ENCODE data around the gene ITGA4. TPM values are rescaled to one million over a fixed set of nuclear protein-coding genes. Genes with fewer than 3 reads are reported as not detected.

ITGA4 gene
- polyA plus RNA-seq, 1 donor (not counting 4 experiments of a cell fraction or from before 2014, with no cell fraction given) = 4.7 TPM

- Histone ChIP-seq H3K4me2 (ENCODE audit: control insufficient read depth, extremely low read depth, insufficient read depth, low read depth, low read length) (no peak overlapping the region), H3K9me1 (ENCODE audit: control insufficient read depth, extremely low read depth, insufficient read depth, low read length) (no peaks in the 10 kb centered on the region), H3K27me3 (ENCODE audit: control insufficient read depth, extremely low read depth, insufficient read depth, low read length) (no peaks in the 10 kb centered on the region), H2AFZ (ENCODE audit: control insufficient read depth, low read length) (no peak overlapping the region), H4K20me1 (ENCODE audit: control insufficient read depth, extremely low read depth, insufficient read depth, low read length) (no peaks in the 10 kb centered on the region), H3K9ac (ENCODE audit: control insufficient read depth, extremely low read depth, insufficient read depth, low read length) (no peak overlapping the region), H3K4me3 (ENCODE audit: control insufficient read depth in 2 of 3, extremely low read depth in 1 of 3, insufficient read depth in 2 of 3, low read depth in 1 of 3, low read length in 3 of 3) (no peak overlapping the region), H3K4me1 (ENCODE audit: control insufficient read depth, extremely low read depth, insufficient read depth, low read length) (peaks cover 3% of the 10 kb centered on the region), H3K27ac (ENCODE audit: control insufficient read depth, insufficient read depth, low read length) (no peak overlapping the region), H3K9me3 (ENCODE audit: control insufficient read depth, low read depth, low read length) (no peaks in the 10 kb centered on the region), H3K36me3 (ENCODE audit: control insufficient read depth in 2 of 2, extremely low read depth in 1 of 2, insufficient read depth in 2 of 2, low read length in 2 of 2) (no peaks in the 10 kb centered on the region), H3K79me2 (ENCODE audit: control insufficient read depth, insufficient read depth, low read length) (no peaks in the 10 kb centered on the region)
- TF ChIP-seq CTCF (optimal IDR thresholded peaks at IDR 0.05 in 1 of 3, IDR thresholded peaks at IDR 0.05 in 1 of 3, conservative IDR thresholded peaks at IDR 0.05 in 1 of 3; ENCODE audit: extremely low read depth in 1 of 3, insufficient read depth in 2 of 3, low read length in 3 of 3) (peak in 2 of 3 experiments; percentile 21 to 25), EZH2 (IDR thresholded peaks at IDR 0.05; ENCODE audit: low read length) (no peak)
- DNase-seq (ENCODE audit: low read depth, low spot score) (no peak), FAIRE-seq (no peak)
- dilution Hi-C loops (cut with MboI; ENCODE audit: extremely low pct_ligation_motif_present, low sequenced_read_pairs) = no loop called here
Observed at GRCh38 chr2:181570833-181571661, 113.9 kb downstream of the ITGA4 start.

- H3K4me2 ChIP-seq (ENCODE audit: control insufficient read depth, extremely low read depth, insufficient read depth, low read depth, low read length) = no peak overlapping the region
- no peak overlapping the region for H3K9ac ChIP-seq (ENCODE audit: control insufficient read depth, extremely low read depth, insufficient read depth, low read length)
- H3K27ac ChIP-seq (ENCODE audit: control insufficient read depth, insufficient read depth, low read length) = no peak overlapping the region
- H3K4me1 ChIP-seq (ENCODE audit: control insufficient read depth, extremely low read depth, insufficient read depth, low read length) = peaks cover 3% of the 10 kb centered on the region
- no peak for DNase-seq (ENCODE audit: low read depth, low spot score)
- no peaks in the 10 kb centered on the region for H3K79me2 ChIP-seq (ENCODE audit: control insufficient read depth, insufficient read depth, low read length)
- H3K4me3 ChIP-seq (ENCODE audit: control insufficient read depth in 2 of 3, extremely low read depth in 1 of 3, insufficient read depth in 2 of 3, low read depth in 1 of 3, low read length in 3 of 3) = no peak overlapping the region
- no peaks in the 10 kb centered on the region for H3K9me1 ChIP-seq (ENCODE audit: control insufficient read depth, extremely low read depth, insufficient read depth, low read length)
- H3K27me3 ChIP-seq (ENCODE audit: control insufficient read depth, extremely low read depth, insufficient read depth, low read length) = no peaks in the 10 kb centered on the region
- no peaks in the 10 kb centered on the region for H3K9me3 ChIP-seq (ENCODE audit: control insufficient read depth, low read depth, low read length)
- FAIRE-seq = no peak
- no peaks in the 10 kb centered on the region for H3K36me3 ChIP-seq (ENCODE audit: control insufficient read depth in 2 of 2, extremely low read depth in 1 of 2, insufficient read depth in 2 of 2, low read length in 2 of 2)
- H4K20me1 ChIP-seq (ENCODE audit: control insufficient read depth, extremely low read depth, insufficient read depth, low read length) = no peaks in the 10 kb centered on the region
- TF ChIP-seq CTCF (optimal IDR thresholded peaks at IDR 0.05 in 1 of 3, IDR thresholded peaks at IDR 0.05 in 1 of 3, conservative IDR thresholded peaks at IDR 0.05 in 1 of 3; ENCODE audit: extremely low read depth in 1 of 3, insufficient read depth in 2 of 3, low read length in 3 of 3) (peak in 2 of 3 experiments; percentile 40 to 42), EZH2 (IDR thresholded peaks at IDR 0.05; ENCODE audit: low read length) (no peak)
- no peak overlapping the region for H2AFZ ChIP-seq (ENCODE audit: control insufficient read depth, low read length)
- dilution Hi-C loops (cut with MboI; ENCODE audit: extremely low pct_ligation_motif_present, low sequenced_read_pairs) = no loop called here
Observed at GRCh38 chr2:181573140-181573736, 116.1 kb downstream of the ITGA4 start.

Data from keratinocyte (primary cell).